Neural crest cell (in vitro differentiated cells): Measurements from ENCODE around the gene CAMK4. TPM values are rescaled to one million over a fixed set of nuclear protein-coding genes. Genes with fewer than 3 reads are reported as not detected.

Source experiments
- DNase-seq: peaks from one replicate; pipeline ENCODE4 v3.0.0; 2021; ENCODE audit warnings: low read depth, mixed read lengths, low spot score
- H3K27ac Mint-ChIP-seq: one replicate; pipeline ENCODE4 v1.8.0; 2021; ENCODE audit warnings: mild to moderate bottlenecking, mixed read lengths; ENCODE audit not compliant: unreplicated experiment
- H3K27me3 Mint-ChIP-seq: 2 replicates; pipeline ENCODE4 v1.8.0; 2021; ENCODE audit warnings: low read depth, mild to moderate bottlenecking, mixed read lengths
- H3K36me3 Mint-ChIP-seq: 2 replicates; pipeline ENCODE4 v1.8.0; 2021; ENCODE audit warnings: low read depth, mild to moderate bottlenecking, mixed read lengths
- H3K4me1 Mint-ChIP-seq: 2 replicates; pipeline ENCODE4 v1.8.0; 2021; ENCODE audit warnings: mixed read lengths
- H3K4me3 Mint-ChIP-seq: one replicate; pipeline ENCODE4 v1.8.0; 2021; ENCODE audit warnings: mild to moderate bottlenecking, mixed read lengths
- H3K9me3 Mint-ChIP-seq: 2 replicates; pipeline ENCODE4 v1.8.0; 2021; ENCODE audit warnings: mixed read lengths
- total RNA-seq: library from RNA; stranded (reverse); gene quantifications from 2 replicates; pipeline ENCODE4 v1.2.1, GENCODE V29; 2021
- TF ChIP-seq, protein P1 (sequence below): fragments of 200-600 bp; sonication (generic); conservative IDR thresholded peaks from 2 replicates; pipeline ENCODE4 v1.5.0; 2021; ENCODE audit warnings: antibody characterized with exemption, mild to moderate bottlenecking

Gene CAMK4
- total RNA-seq, 1 donor from 2014 or later, result 9.4 TPM

DNA sequence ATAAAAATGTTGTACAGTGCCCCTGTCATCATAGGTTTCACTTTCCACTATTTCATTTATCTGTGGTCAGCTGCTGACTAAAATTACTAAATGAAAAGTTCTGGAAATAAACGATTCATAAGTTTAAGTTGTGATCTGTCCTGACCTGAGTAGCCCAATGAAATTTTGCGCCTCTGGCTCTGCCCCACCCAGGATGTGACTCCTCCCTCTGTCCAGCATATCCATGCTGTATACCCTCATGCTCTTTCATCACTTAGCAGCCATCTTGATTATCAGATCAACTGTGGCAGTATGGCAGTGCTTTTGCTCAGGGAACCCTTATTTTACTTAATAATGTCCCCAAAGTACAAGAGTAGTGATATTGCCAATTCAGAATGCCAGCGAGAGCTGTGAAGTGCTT lies 190.9 kb downstream of the CAMK4 start:
- DNase-seq, result no peak
- Mint-ChIP-seq H3K36me3 (no peaks in the 10 kb centered on the region), H3K27me3 (no peaks in the 10 kb centered on the region), H3K4me1 (no peaks in the 10 kb centered on the region), H3K27ac (no peak overlapping the region), H3K9me3 (no peaks in the 10 kb centered on the region), H3K4me3 (no peak overlapping the region)
- TF ChIP-seq, protein P1, sequence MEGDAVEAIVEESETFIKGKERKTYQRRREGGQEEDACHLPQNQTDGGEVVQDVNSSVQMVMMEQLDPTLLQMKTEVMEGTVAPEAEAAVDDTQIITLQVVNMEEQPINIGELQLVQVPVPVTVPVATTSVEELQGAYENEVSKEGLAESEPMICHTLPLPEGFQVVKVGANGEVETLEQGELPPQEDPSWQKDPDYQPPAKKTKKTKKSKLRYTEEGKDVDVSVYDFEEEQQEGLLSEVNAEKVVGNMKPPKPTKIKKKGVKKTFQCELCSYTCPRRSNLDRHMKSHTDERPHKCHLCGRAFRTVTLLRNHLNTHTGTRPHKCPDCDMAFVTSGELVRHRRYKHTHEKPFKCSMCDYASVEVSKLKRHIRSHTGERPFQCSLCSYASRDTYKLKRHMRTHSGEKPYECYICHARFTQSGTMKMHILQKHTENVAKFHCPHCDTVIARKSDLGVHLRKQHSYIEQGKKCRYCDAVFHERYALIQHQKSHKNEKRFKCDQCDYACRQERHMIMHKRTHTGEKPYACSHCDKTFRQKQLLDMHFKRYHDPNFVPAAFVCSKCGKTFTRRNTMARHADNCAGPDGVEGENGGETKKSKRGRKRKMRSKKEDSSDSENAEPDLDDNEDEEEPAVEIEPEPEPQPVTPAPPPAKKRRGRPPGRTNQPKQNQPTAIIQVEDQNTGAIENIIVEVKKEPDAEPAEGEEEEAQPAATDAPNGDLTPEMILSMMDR, result no peak

DNA sequence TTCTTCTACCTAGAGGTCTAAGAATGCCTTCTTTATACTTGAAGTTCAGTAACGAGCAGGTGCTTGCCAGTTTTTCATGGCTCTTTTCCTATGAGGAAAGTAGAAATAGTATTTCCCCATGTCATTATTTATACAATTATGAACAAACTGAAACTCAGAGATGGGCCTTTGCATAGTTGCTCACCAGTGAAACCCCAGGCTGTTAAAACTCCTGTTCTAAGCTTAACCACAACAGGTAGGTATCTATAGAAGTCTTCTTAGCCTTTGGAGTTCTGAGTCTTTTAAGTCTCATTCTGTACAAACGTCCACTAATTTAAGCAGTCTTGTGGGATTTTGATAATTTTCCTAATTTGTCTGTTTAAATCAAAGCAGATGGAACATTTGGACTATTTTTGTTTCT lies 198.1 kb downstream of the CAMK4 start:
- Mint-ChIP-seq H3K4me3 (no peak overlapping the region), H3K9me3 (no peaks in the 10 kb centered on the region), H3K36me3 (no peaks in the 10 kb centered on the region), H3K4me1 (no peaks in the 10 kb centered on the region), H3K27me3 (no peaks in the 10 kb centered on the region), H3K27ac (no peak overlapping the region)
- no peak for DNase-seq
- TF ChIP-seq, protein P1, result no peak

DNA sequence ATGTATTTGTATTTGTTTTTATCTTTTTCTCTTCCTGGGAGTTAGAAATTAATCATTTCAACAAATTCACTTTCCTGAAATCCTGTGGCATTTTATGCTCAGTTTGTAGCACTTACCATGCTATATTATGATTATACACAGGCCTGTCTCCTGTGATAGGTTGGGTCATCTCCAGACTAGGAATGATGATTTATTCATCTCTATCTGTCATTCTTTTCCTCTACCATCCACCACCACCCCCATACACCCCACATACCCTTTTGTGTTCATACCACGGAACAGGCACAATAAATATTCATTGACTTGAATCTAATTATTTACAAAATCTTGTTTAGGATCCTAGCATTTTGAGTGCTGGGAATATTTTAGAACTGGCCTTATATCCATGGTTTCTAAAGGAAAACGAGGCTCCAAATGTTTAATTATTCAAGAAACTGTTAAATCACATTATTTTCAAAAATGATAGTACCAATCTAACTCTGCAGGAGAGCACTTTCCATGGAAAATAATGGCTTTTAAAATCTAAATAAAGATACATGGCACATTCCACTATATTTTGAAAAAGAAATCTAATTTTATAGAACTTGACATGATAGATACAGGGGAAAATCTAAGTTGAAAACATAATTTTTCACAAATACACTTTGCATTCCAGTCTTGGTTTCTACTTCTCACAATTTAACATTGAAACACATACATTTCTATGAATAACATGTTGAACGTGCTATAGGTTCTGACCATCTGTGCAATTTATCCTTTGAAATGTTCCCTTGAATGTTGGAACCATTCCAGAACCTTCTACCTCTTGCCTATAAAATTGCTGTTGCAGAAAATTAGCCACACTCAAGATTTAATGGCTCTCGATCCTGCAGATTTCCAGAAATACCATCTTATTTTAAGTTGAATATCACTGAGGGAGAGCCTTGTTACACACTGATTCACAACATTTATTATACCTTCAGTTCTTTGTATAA lies 198.8 kb downstream of the CAMK4 start:
- DNase-seq, result no peak
- Mint-ChIP-seq H3K27ac (no peak overlapping the region), H3K4me1 (no peaks in the 10 kb centered on the region), H3K27me3 (no peaks in the 10 kb centered on the region), H3K9me3 (no peaks in the 10 kb centered on the region), H3K4me3 (no peak overlapping the region), H3K36me3 (no peaks in the 10 kb centered on the region)
- TF ChIP-seq, protein P1, result no peak

DNA sequence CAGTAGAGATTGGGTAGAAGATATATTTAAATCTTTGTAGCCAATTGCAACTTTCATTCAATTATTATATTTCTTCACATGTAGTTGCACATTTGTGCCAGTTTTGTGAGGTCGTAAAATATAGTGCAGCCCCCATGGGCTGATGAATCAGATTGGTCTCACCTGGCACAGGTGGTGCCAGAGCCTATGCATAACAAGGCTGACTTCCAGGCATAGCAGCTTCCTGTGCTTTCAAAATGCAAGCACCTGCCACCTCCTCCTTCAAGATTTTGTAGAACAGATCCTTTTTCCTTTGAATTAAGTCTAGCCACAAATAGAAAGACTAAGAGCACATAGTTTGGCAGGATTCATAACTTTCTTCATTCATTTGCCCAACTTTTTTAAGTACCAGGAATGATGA lies 201.0 kb downstream of the CAMK4 start:
- no peaks in the 10 kb centered on the region for H3K9me3 Mint-ChIP-seq
- H3K27me3 Mint-ChIP-seq, result no peaks in the 10 kb centered on the region
- no peak overlapping the region for H3K27ac Mint-ChIP-seq
- TF ChIP-seq, protein P1, result no peak
- H3K4me3 Mint-ChIP-seq, result no peak overlapping the region
- H3K4me1 Mint-ChIP-seq, result no peaks in the 10 kb centered on the region
- peaks cover 7% of the 10 kb centered on the region for H3K36me3 Mint-ChIP-seq
- no peak for DNase-seq

DNA sequence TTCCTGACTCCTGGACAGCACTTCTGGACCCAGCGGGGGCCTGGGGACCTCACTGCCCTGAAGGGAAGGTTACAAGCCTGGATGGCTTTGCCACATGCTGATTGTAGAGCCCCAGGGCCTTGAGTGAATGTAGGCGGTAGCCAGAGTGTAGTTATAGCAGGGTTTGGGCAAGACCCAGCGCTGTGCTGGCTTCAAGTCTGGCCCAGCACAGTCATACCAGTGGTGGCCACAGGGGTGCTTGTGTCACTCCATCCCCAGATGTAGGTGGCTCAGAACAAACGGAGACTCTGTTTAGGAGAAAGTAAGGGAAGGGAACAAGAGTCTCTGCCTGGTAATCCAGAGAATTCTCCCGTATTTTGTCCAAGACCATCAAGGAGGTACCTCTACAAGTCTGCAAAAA lies 203.6 kb downstream of the CAMK4 start:
- no peak for DNase-seq
- Mint-ChIP-seq H3K9me3 (peaks cover 5% of the 10 kb centered on the region), H3K27me3 (no peaks in the 10 kb centered on the region), H3K4me1 (no peaks in the 10 kb centered on the region), H3K36me3 (peaks cover 7% of the 10 kb centered on the region), H3K4me3 (no peak overlapping the region), H3K27ac (no peak overlapping the region)
- TF ChIP-seq, protein P1, result no peak
